H1 (cell line): Measurements from ENCODE around the gene ABHD16A. TPM values are rescaled to one million over a fixed set of nuclear protein-coding genes. Genes with fewer than 3 reads are reported as not detected.

Source experiments
- ATF3 ChIP-seq: IDR thresholded peaks from 2 replicates; pipeline ENCODE4 v1.6.1; 2011; ENCODE audit warnings: low read depth, mild to moderate bottlenecking, low read length; ENCODE audit not compliant: insufficient read depth
- CBX5 ChIP-seq: fragments of 300-800, 300-1000 bp; sonication (generic); IDR thresholded peaks from 2 replicates; pipeline ENCODE4 v1.7.1; 2016; ENCODE audit warnings: antibody characterized with exemption, low read length, low read depth
- CBX8 ChIP-seq: fragments of 300-800, 300-1000 bp; sonication (generic); IDR thresholded peaks from 2 replicates; pipeline ENCODE4 v1.7.1; 2016; ENCODE audit warnings: low read depth, low read length, borderline replicate concordance
- CHD1 ChIP-seq: IDR thresholded peaks from 2 replicates; pipeline ENCODE4 v1.6.1; 2012; ENCODE audit warnings: low read depth, low read length, improper control_type of control experiment
- CHD2 ChIP-seq: IDR thresholded peaks from 2 replicates; pipeline ENCODE4 v1.6.1; 2012; ENCODE audit warnings: low read length, improper control_type of control experiment
- CHD7 ChIP-seq: fragments of 300-600 bp; sonication (generic); IDR thresholded peaks from 2 replicates; pipeline ENCODE4 v1.7.1; 2012; ENCODE audit warnings: low read length, moderate library complexity, mild to moderate bottlenecking, inconsistent platforms; ENCODE audit not compliant: insufficient replicate concordance
- E2F6 ChIP-seq: IDR thresholded peaks from 2 replicates; pipeline ENCODE4 v1.6.1; 2012; ENCODE audit warnings: inconsistent platforms
- POLR2A ChIP-seq, 2 experiments: IDR thresholded peaks; 1 replicate in 1 of 2; 2 replicates in 1 of 2; pipeline ENCODE4 v1.6.1; 2011; ENCODE audit warnings: low read depth in 2 of 2, low read length in 2 of 2, mild to moderate bottlenecking in 2 of 2; ENCODE audit errors: control extremely low read depth in 1 of 2
- SP4 ChIP-seq: IDR thresholded peaks from 2 replicates; pipeline ENCODE4 v1.6.1; 2012; ENCODE audit warnings: low read length, inconsistent platforms
- SRF ChIP-seq: IDR thresholded peaks from 2 replicates; pipeline ENCODE4 v1.6.1; 2011; ENCODE audit warnings: mild to moderate bottlenecking, low read depth, low read length, moderate library complexity
- TAF1 ChIP-seq: IDR thresholded peaks from 2 replicates; pipeline ENCODE4 v1.6.1; 2011; ENCODE audit warnings: mild to moderate bottlenecking, low read depth, low read length
- TEAD4 ChIP-seq: IDR thresholded peaks from 2 replicates; pipeline ENCODE4 v1.6.1; 2012; ENCODE audit warnings: low read depth, low read length, inconsistent platforms, mixed read lengths
- polyA plus RNA-seq, 7 experiments: library from polyadenylated mRNA; depleted of rRNA in 3 of 7; stranded (reverse) in 5 of 7; unstranded in 2 of 7; fragments of >200 nt in 5 of 7; fragments of 200-250 nt in 2 of 7; gene quantifications; 1 replicate in 5 of 7; 2 replicates in 1 of 7; 4 replicates in 1 of 7; pipeline versions ENCODE4 v1.2.1 to v1.2.3, GENCODE V29; 2011 to 2013; ENCODE audit warnings: missing spikeins in 2 of 7, mixed read lengths in 2 of 7
- total RNA-seq: library from RNA; stranded (reverse); fragmentation: NEBNext Ultra II Directional; extraction: Animal tissue kit (Norgen Biotek cat#: 25700); gene quantifications from 2 replicates; pipeline ENCODE4 v1.2.1, GENCODE V29; 2021

The ABHD16A gene
- total and polyA plus RNA-seq, 2 of the 8 experiments (the other 6 are each of a cell fraction or from before 2014, with no cell fraction given): 32.9 to 40.2 TPM

GRCh38 chr6:31744422-31744821 lies 41.3 kb upstream of the ABHD16A start (continued):
- TF ChIP-seq CHD7 (no peak), E2F6 (no peak), TAF1 (no peak), POLR2A (IDR thresholded peaks at IDR 0.05; ENCODE audit: control extremely low read depth in 1 of 2, low read depth in 2 of 2, low read length in 2 of 2) (no peak), CHD2 (no peak), TEAD4 (no peak), SRF (no peak), SP4 (no peak), ATF3 (no peak), CBX8 (no peak), CBX5 (no peak), CHD1 (no peak)
